CMK (cell line): ENCODE data around the gene MS4A12.
A peak's percentile ranks its signal among the peaks of the same experiment; 100 is the strongest.
"Not testable (repeated sequence)": the region's sequence is repeated elsewhere in the genome, so short reads cannot be mapped to it uniquely, and the experiment has no call there.

ENCODE experiments used
- DNase-seq: peaks from one replicate; pipeline ENCODE4 v3.0.0-alpha.2; 2010; ENCODE audit warnings: low read depth

Gene MS4A12, protein sequence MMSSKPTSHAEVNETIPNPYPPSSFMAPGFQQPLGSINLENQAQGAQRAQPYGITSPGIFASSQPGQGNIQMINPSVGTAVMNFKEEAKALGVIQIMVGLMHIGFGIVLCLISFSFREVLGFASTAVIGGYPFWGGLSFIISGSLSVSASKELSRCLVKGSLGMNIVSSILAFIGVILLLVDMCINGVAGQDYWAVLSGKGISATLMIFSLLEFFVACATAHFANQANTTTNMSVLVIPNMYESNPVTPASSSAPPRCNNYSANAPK

DNA sequence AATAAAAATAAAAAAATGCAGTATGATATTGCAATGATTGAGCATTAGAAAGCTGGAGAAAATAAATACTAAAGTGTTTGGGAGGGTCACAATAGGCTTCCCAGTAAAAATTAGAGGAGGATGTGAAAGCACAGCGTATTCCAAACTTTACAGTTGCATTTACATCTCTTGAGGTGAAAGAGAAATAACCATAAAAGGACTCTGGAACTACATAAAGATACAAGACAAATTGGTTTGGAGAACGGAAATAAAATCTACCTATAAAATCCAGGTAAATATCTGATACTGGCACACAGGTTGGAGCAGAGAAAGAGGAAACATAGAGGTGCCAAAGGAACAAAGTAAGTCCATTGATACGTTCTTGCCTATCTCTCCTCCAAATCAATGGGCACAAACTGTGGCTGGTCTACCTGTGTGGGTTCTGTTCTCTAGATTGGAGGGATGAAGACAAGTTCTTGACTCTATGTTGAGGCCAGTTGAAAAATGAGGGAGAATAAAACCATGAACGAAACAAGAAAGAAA lies at the start of gene MS4A12:
MS4A12 (plus strand) TSS at position 291 of the 522 bp plus-strand sequence. CDS start 4,541 bp downstream, outside the sequence.
- DNase-seq = no peak

DNA sequence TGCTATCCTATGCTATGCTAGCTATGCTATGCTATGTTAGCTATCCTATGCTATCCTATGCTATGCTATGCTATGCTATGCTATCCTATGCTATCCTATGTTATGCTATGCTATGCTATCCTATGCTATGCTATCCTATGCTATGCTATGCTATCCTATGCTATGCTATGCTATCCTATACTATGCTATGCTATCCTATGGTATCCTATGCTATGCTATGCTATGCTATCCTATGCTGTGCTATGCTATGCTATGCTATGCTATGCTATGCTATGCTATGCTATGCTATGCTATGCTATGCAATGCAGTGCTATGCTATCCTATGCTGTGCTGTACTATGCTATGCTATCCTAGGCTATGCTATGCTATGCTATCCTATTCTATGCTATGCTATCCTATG lies 45.5 kb upstream of the MS4A12 start:
- DNase-seq = no peak

DNA sequence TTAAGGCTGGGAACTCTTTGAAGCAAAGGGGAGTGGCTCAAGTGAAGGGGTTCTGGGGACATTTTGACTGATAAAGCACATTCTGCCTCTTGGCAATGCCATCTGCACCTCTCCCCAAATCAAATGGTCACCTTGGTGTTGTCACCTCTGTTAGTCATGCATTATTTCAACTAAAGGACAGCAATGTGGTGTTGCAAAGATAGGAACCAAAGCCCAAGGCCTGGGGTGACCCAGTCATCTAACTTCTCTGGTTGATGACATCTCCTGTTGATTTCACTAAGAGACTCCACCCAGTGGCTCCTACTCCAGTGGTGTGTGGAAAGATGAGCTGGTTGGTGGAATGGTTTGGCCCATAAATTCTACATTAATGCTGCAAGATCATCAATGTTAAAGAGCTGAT lies 44.7 kb upstream of the MS4A12 start:
- DNase-seq = no peak

DNA sequence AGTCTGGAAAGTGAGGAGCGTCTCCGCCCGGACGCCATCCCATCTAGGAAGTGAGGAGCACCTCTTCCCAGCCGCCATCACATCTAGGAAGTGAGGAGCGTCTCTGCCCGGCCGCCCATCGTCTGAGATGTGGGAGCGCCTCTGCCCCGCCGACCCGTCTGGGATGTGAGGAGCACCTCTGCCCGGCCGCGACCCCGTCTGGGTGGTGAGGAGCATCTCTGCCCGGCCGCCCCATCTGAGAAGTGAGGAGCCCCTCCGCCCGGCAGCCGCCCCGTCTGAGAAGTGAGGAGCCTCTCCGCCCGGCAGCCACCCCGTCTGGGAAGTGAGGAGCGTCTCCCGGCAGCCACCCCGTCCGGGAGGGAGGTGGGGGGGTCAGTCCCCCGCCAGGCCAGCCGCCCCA lies 41.4 kb upstream of the MS4A12 start:
- not testable (repeated sequence) for DNase-seq

DNA sequence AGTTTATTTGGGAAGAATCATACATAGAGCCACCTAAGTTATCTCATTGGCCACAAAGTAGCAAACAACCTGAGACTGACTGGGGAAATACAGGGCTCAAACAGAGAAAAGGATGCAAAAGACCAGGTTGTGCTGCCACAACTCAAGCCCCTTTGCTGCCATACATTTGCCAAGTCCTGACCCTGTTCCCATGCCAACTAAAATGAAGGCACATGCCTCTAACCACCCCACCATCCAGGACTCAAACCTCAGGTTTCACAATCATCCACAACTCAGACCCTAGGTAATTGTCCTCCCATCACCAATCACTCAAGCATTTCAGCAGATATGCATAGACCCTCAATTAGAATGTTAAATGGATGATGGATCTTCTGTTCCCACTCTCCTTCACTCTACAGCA lies 38.4 kb upstream of the MS4A12 start:
- DNase-seq = no peak

DNA sequence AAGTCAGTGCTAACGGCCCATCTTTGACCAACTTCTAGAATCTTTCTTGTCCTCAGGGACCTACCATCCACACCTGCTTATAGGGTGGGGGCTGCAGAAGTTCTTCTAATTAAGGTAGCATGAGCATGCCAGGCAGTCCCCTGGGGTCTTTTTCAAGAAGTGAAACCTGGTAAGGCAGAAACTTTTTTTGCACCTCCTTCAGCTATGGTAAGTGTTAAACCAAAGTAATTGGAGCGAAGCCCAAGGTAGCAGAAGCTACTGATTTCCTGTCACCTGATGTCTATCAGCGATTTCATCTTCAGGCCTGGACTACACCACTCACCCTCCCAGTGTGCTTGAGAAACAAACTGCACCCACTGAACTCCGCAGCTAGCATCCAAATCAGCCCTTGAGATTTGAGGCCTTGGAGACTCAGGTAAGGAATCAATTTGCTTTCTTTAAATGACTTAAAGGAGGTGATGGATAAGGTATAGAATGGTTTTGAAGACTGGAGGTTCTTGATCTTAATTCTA lies 37.0 kb upstream of the MS4A12 start, which contains the start of gene MS4A1:
MS4A1 (plus strand) TSS at position 317 of the 512 bp plus-strand sequence. CDS start 6,528 bp downstream, outside the sequence.
- DNase-seq = no peak

DNA sequence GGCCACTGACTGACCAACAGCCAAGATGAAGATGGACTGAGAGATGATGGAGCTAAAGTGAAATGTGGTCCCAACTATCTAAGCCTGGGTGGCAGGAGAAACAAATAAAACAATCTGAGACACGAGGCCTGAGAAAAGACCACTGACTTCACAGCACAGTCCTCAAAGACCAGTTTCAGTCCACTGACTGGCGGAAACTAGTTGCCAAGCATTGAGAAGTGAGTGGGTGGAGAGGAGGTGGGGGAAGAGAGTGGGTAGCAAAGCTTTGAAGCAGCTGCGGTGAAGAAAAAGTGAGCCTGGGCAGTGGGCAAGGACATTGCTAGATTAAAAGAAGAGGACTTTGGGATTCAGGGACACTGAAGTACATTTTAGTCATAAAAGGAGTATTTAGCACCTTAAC lies 35.0 kb upstream of the MS4A12 start:
- no peak for DNase-seq

DNA sequence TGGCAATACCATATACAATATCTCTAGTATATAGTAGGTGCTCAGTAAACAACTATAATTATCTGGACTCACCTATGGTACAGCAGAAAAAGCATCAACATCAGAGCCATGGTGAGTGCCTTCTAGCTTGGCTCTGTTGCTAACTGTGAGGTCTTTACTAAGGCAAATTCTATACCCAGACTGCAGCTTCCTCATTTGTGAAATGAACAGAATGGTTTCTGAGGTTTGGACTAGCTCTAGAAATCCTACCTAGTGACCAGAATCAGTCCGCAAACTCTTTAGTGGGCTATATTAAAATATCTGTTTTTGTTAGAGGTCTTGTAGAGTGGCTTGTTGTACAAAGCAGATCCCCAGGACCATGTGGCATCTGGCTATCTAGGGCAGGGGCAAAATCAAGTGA lies 33.2 kb upstream of the MS4A12 start:
- DNase-seq = no peak

DNA sequence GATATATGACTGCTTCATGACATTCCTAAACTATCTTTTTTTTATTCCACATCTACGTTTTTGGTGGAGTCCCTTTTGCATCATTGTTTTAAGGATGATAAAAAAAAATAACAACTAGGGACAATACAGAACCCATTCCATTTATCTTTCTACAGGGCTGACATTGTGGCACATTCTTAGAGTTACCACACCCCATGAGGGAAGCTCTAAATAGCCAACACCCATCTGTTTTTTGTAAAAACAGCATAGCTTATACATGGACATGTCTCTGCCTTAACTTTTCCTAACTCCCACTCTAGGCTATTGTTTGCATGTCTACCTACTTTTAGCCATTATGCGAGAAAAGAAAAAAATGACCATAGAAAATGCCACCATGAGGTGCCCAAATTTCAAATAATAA lies 23.7 kb upstream of the MS4A12 start:
- no peak for DNase-seq

DNA sequence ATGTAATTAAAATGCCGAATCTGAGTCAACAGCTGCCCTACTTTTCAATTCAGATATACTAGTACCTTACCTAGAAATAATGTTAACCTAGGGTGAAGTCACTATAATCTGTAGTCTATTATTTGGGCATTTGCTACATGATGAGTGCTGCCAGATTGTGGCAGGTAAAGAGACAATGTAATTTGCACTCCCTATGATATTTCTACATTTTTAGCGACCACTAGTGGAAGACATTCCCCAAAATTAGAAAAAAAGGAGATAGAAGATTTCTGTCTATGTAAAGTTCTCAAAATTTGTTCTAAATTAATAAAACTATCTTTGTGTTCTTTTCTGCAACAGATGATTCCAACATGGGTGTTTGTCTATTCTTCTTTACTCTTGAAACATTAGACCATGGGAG lies 22.9 kb upstream of the MS4A12 start:
- DNase-seq = no peak

DNA sequence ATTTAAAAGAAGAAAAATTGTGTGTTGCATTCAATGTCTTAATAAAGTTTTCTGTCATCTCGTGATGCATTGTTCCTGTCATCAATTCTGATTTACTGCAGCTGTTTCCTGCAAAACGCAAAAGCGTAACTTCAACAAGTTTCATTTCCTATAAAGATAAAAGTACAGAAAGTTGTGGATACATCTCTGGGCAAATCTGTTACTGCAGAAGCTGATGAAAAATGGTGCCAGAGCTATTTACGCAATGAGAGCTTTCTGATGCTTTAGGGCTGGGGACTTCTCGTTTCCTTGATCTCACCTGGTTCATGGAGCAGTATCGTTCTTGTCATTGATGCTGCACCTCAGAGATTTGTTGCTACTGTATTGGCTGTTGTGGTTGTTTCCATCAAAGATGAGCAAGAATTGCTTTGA lies 15.5 kb upstream of the MS4A12 start:
- no peak for DNase-seq

DNA sequence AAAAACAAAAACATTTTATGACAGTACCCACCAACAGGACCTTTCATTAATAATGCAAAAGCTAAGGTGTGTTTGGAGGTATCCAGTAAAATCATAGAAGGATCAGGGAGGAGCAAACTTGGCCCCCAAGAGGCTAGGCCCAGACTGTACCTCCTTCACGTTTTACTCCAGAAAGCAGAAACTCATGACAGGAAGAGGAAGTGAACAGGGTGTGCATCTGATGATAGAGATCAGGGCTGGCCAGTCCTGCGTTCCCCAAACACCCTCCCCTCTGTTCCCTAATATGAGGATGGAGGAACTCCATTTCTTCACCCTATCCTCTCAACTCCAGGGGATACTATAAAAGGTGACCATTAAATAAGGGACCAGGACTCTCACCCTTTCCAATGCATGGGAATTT lies 10.2 kb upstream of the MS4A12 start:
- DNase-seq = peak; percentile 5

DNA sequence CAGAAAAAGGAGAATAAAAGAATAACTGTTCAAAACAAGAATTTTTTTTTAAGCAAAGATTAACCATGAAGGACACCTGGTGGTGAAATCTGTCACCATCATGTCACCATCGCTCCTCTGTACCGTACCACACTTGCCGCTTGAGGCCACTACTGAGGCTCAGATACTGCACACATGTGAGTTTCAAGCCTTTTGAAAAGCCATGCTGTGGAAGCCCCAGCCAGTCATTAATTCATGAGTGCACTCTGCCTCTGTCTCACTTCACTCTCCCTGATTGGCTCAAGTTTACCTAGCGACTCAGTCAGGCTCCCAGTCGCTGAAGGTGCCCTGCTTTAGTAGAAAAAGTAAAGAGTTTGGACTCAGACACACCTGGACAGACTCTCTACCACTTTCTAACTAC lies 6.6 kb upstream of the MS4A12 start:
- DNase-seq = no peak

DNA sequence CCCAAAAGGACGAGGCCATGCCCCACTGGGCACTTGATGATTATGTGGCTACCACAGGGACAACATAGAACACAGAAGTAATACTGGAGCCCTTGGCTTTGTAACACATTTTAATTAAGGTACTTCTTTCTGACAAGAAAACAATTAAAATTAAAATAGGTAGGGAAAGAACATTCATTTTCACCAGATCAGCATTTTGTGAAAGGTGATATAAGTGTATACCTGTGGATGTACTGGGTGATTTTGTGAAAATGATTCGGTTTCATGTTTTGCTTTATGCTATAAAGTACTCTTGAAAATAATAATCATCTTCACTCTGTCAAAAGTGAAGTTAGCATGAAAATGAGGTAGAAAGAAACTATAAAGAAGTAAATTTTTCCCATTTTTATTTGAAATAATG lies 876 bp downstream of the MS4A12 start:
- DNase-seq = no peak

DNA sequence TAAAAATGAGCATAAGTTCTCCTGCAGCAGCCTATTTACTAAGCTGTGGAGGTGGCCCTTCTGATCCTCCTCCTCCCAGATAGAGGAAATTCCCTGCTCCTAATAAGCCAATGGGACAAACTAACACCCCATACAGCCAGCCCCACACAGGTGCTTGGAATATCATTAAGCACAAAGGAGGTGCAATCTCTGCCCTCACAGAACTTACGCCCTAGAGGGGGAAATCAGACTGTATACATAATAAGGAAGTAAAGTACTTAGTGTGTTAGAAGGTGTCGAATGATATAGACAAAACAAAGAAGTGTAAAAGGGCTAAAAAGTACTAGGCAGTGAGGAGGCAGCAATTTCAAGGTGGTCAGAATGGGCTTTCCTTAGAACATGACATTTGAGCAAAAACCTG lies 5.8 kb downstream of the MS4A12 start:
- DNase-seq = no peak

DNA sequence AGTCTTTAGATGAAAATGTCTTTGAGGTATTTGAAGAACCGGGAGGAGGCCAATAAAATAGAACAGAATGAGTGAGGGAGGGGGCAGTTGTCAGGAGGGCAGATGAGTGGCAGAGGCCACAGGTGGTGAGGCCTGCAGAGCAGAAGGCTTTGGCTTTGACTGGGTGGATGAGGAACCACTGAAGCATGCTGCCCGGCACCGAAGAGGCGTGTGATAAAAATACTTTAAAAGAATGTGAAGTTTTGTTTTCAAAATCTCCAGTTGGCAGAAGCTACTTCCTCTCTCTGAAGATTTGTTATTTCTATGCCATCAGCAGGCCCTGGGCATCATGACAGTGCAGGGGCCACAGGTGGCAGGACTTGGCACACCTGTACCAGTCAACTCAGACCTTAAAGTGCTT lies 6.3 kb downstream of the MS4A12 start:
- DNase-seq = no peak

DNA sequence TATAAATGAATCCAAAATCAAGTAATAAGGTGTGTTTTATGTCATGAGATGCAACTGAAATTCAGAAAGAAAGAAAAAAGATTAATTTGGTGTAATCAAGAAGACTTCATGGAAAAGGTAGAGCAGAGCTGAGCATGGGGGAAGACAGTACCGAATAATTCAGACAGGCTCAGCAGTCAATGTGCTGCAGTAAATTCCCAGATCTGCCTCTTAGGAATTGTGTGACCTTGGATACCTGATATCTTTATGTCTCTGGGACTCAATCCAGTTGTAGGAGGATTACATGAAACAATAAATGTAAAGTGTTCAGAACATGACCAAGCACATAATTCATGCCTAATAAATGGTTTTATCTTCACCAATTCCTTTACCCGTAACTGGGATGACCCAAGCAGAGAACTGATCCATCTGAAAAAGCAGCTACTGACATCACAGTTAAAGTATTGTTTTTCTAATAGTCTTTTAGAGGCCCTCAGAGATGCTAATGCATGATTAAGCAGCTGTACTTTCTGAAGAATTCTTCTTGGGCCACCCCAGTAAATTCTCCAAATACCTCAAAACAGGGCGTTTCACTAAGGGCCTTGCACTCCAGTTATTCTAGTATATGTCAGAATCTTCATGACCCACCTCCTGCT lies 7.8 kb downstream of the MS4A12 start:
- no peak for DNase-seq

DNA sequence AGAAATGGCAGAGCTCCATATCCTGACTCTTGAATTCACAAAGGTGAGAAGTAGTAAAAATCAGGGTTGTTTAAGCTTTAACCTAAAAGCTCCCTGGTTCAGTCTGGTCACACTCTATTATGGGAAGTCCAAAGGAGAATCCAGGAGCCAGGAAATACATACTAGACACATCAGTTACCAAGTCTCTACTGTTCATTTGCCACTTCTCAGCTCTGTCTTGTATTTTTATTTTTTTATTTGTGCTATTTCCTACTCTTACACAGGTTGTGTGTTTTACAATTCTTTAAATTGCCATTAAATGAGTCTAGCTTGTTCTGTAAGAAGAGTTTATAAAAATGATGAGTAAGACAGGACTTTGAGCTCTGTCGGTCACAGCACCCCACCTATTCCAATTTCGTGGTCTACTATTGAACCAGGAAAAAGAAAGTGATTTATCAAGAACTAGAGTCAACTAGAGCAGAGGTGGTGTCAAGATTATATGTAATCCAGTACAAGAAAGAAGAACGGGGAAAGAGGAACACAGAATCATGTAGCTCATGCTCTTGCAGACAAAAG lies 9.7 kb downstream of the MS4A12 start:
- no peak for DNase-seq

DNA sequence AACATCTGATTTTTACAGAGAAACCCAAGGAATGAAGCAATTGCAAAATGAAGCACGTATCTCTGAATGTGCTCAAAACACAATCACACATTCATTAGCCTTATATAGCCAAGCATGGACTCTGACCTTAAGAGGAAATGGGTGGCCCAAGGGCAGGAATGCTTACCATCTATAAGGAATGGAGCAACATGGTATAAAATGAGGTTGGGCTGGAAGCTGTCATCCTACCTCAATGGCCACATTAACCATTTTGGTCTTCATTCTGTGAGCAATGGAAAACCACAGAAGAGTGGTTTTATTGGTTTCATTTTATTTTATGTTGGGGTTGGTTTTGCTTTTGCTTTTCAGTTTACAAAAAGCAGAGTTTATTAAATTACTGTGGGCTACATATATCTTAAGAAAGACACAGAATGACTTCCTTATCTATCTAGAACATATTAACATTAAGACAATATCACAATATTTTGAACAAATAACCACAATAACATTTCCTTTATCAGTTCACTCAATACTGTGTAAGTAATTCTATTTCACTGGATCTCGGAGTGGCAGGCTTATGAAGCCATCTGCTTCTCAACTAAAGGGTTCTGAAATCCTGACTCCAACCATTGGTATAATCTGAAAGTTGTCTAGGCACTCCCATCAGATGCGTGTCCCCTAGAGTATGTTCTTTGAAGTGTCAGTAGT lies 11.8 kb downstream of the MS4A12 start:
- no peak for DNase-seq

DNA sequence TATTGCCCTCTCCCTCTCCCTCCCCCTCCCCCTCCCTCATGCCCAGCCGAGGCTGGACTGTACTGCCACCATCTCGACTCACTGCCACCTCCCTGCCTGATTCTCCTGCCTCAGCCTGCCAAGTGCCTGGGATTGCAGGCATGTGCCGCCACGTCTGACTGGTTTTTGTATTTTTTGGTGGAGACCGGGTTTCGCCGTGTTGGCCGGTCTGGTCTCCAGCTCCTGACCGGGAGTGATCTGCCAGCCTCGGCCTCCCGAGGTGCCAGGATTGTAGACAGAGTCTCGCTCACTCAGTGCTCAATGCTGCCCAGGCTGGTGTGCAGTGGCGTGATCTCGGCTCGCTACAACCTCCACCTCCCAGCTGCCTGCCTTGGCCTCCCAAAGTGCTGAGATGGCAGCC lies 17.0 kb downstream of the MS4A12 start:
- not testable (repeated sequence) for DNase-seq

DNA sequence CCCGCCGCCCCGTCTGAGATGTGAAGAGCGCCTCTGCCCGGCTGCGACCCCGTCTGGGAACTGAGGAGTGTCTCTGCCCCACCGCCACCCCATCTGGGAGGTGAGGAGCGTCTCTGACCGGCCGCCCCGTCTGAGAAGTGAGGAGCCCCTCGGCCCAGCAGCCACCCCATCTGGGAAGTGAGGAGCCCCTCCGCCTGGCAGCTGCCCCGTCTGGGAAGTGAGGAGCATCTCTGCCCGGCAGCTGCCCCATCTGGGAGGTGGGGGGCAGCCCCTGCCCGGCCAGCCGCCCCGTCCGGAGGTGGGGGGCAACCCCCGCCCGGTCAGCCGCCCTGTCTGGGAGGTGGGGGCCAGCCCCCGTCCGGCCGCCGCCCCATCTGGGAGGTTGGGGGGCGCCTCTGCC lies 17.6 kb downstream of the MS4A12 start:
- DNase-seq = not testable (repeated sequence)

DNA sequence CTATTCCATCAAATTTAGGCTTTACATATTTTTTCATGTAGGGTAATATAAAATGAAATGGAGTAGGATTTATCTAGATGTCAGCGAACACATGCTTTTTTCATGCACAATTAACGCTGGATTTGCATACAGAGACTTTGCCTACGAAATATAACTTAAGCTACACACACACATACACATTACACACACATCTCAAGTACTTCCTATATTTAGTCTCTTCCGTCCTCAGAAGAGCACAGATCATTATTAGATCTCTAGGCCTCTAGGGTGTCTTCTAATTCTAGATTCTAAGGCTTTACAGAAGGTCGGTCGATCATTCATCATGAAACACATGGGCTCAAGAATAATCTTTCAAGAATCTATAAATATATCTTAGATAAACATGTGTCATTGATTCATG lies 18.8 kb downstream of the MS4A12 start:
- DNase-seq = no peak
